ENCODE measurements around the gene ABCA3.
A peak's percentile ranks its signal among the peaks of the same experiment; 100 is the strongest.
"Not testable (repeated sequence)": the region's sequence is repeated elsewhere in the genome, so short reads cannot be mapped to it uniquely, and the experiment has no call there.

Gene ABCA3
- 14.7 to 19.5 (median 18.1) reads per million in 4 donors for total RNA-seq

DNA sequence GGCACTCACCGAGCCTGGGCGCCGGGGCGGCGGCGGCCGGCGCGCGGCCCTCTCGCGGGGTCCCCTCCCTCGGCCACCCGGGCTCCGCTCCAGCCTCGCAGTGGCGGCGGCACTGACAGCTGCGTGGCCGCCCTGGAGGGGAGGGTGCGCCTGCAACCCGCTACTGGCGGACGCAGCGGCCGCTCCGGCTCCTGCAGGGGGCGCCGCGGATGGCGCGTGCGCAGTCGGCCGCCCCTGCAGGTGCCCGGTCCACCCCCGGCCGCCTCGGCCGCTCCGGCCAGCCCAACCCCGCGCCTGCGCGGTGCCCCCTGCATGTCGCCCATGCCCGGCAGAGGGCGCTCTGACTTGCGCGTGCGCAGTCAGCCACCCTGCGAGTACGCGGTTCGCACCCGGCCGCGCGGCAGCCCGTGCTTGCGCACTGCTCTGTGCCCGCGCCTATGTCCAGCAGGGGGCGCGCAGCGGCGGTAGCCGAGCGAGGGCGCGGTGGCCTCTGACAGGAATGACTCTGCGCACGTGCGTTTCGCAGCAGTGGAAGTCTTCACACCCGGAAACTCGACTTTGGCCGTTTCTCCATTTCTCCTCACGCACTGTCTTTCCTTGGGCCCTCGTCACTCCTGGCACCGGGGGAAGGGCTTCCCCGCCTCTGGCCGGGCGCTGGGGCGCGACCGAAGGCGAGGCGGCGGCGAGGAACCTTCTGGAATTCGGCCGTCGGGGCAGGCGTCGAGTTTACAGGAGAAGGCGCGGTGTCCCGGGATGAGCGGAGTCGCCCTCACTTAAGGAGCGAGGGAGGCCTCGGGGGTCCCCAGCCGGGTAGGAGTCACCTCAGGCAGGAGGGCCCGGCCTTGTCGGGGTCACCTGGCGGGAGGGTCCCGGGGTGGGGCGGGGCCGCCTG lies at the start of gene ABCA3:
ABCA3 (minus strand) TSS at position 165 of the 892 bp plus-strand sequence. CDS start 14,262 bp downstream, outside the sequence.
- DNase-seq, result peak; percentile 83 to 96 (median 89)

DNA sequence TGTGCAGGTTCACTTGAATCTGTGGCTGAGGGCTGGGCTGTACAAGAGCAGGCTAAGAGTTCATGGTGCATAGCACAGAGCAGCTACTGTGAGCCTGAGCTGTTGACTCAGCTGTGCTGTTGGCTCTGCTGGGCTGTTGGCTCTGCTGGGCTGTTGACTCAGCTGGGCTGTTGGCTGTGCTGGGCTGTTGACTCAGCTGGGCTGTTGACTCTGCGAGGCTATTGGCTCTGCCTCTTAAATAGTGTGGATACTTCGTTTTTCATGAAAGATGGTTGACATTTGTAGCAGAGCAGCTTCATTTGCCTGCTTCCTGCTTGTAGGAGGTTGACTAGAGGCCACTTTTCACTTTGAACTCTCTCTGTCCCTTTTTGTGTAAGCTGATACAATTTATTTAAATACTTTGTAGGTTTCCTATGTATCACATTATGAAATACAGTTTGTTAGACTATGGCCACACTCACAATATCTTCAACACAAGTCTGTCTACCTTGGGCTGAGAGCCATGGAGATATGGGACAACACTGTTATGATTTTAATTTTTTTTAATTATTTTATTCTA lies 48.4 kb upstream of the ABCA3 start:
- DNase-seq, result no peak

DNA sequence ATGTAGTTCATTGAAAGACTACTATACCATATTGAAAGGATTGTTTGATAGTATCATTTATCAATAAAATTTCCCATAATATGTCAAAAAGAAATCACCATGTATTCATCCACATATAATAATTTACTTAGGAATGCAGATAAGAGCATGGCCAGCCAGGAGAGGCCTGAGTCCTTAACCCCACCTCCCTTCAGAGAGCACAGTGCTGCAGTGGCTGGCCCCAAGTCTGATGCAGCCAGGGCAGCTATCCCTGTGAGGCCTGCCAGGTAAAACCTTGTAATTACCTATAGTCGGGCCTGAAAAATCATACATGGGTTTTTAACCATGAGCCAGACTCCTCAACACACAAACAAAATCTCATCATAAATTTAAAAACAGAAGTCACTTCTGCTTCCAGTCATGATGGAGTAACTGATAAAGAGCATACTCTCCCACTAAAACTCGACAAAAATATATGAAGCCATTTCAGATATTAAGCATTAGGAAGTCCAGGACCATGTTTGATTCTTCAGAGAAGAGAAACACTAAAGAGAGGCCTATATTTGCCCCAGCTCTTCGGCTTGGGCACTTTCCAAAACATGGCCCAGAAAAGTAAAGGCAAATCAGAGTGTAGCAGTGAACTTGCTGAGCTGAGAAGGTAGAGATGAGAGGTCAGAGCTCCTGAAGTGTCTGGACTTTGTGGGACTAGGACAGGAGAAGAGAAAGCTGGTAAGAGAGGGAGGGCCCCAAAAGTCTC lies 47.8 kb upstream of the ABCA3 start:
- DNase-seq, result no peak

DNA sequence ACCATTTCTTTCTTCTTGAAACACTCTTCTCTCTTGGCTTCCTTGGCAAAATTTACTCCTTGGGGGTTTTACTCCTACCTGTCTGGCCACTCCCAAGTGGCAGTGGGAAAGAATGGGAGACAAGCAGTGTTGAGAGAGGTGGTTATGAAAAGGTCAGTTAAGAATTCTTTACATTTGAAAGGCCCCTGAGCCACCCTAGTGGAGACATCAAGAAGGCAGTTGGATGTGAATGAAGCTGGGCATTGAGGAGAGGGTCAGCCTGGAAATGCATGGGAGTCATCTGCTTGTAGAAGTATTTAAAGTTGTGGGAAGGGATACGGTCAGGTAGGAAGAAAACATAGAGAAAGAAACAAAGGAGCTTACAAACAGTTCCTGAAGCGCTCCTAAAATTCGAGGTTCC lies 46.5 kb upstream of the ABCA3 start:
- DNase-seq, result no peak

DNA sequence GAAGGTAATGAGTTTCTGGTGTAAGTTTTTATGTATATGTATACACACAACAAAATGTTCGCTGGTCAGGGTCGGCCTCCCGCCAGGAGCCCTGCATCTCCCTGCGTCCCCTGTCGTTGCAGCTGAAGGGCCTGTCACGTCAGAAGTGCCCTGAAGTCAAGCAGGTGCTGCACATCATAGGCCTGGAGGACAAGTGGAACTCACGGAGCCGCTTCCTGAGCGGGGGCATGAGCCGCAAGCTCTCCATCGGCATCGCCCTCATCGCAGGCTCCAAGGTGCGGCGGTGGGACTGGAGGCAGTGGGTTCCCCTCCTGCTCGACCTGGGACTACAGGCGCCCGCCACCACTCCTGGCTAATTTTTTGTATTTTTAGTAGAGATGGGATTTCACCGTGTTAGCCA lies 45.5 kb upstream of the ABCA3 start:
- not testable (repeated sequence) for DNase-seq

DNA sequence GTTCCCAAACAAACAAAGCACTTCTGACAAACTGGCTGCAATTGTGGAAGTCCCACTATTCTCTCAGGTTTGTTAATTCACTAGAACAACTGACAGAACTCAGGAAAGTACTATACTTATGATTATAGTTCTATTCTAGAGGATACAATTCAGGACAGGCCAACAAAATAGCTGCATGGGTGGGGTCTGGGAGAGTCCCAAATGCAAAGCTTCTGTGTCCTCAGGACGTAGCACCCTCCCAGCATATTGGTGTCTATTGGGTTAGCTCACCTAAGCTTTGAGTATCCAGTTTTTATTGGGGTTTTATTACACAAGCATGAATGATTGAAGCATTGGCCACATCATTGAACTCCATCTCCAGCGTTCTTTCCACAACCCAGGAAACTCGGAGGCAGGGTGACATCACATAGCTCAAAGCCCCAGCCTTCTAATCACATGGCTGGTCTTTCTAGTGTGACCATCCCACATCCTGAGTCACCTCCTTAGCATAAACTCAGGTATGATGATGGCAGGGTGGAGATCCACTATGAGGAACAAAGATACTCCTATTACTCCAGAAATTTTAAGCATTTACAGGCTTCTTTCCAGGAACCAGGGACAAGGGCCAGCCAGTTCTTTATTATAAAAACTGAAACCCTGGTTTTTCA lies 44.8 kb upstream of the ABCA3 start:
- no peak for DNase-seq

DNA sequence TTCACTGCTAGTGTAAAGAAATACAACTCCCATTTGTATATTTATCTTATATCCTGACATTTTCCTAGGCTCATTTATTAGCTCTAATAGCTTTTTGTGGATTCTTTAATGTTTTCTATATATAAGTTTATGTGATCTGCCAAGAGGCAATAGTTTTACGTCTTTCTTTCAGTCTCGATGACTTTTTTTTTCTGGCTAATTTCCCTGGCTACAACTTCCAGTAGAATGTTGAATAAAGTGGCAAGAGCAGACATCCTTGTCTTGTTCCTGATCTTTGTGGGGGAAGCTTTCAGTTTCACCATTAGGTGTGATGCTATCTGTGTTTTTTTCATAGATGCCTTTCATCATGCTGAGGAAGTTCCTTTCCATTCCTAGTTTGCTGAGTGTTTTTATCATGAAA lies 43.9 kb upstream of the ABCA3 start:
- DNase-seq, result no peak

DNA sequence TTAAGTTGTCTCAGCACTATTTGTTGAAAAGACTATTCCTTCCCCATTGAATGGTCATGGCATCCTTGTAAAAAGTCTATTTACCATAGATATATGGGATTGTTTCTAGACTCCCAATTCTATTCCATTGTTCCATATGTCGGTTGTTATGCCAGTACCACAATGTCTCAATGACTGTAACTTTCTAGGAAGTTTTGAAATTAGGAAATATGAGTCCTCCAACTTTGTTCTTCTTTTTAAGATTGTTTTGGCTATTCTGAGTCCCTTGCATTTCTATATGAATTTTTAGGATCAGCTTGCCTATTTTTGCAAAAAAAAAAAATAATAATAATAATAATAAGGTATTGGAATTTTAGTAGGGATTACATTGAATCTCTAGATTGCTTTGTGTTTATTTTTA lies 43.0 kb upstream of the ABCA3 start:
- DNase-seq, result no peak

DNA sequence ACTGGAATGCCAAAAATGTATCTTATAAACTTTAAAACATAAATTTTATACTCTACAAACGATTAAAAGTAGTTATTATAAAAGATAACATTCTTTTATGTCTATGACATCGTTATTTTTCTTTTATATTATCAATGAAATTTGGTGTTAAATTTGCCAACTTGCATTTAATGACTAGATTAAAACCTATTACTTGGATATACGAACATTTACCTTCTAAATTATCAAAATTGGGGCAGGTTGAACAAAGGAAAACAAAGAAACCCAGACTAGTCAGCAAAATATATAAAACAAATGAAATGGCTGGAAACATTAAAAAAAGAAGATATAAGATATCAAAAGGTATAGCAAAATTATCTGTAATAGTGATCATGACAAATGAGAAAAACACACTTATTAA lies 34.1 kb upstream of the ABCA3 start:
- DNase-seq, result no peak

DNA sequence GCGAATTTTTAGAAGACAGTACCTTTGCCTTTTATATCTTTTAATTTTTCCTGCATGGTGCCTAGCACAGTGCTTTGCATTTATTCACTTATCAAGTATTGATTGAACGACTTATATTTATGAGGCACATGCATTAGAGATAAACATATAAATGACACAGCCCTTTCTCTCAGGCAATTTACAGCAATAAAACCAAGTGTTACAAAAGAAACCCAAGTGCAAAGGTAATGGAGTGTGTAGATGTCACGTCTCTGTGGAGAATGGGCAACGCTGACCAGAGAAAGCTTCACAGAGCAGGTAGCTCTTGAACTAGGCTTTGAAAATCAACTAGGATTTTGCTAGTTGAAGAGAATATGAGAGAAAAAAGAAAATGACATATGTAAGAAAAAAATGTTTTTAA lies 32.6 kb upstream of the ABCA3 start:
- DNase-seq, result no peak

DNA sequence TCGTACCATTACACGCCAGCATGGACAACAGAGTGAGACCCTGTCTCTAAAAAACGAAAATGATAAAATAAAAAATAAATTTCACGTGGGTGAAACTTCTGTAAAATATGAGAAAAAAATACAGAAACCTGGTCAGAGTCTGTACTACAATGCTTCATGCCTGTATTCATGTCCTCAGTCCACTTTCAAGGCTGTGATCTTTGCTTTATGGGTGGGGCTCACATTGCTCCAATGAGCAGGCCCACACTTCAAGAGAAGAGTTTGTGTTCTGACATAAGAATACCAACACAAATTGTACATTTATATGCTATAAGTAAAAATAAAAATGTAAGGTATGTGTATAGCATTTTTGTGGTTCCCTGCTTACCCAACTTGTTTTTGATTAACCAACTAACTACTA lies 32.2 kb upstream of the ABCA3 start:
- no peak for DNase-seq

DNA sequence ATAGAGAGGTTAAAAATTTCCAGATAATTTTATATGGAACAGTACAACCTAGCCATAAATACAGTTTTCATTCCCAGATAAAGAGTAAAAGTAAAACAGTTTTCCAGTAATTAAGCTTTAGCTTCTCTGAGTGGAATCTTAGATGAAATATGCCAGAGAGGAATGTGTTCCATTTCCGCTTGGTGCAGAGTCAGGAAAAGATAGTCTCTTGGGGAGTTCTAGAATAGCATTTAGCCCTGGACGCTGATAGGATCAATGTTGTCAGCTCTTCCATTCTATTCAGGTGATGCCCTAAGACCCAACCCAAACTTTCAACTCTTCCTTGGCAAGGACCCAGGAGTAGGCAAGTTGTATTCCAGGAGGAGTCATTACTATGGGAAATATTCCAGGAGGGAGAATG lies 30.9 kb upstream of the ABCA3 start:
- no peak for DNase-seq

DNA sequence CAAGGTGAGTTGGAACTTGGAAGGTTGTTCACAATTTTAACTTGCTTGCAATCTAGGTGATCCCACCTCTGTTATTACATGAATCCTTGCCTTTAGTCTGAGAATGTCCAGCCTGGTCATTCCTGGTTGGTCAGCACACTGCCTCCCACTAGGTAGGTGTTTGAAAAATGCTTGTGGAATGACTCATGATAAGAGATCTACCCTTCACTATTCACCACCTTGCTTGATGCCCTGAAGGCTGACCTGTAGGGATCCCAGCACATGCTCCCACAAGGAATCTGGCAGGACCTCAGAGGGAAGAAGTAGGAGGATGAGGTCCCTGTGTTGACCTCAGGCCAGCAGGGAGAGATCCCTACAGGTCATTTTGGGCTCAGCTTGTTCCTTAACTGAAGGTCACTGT lies 30.2 kb upstream of the ABCA3 start:
- no peak for DNase-seq

DNA sequence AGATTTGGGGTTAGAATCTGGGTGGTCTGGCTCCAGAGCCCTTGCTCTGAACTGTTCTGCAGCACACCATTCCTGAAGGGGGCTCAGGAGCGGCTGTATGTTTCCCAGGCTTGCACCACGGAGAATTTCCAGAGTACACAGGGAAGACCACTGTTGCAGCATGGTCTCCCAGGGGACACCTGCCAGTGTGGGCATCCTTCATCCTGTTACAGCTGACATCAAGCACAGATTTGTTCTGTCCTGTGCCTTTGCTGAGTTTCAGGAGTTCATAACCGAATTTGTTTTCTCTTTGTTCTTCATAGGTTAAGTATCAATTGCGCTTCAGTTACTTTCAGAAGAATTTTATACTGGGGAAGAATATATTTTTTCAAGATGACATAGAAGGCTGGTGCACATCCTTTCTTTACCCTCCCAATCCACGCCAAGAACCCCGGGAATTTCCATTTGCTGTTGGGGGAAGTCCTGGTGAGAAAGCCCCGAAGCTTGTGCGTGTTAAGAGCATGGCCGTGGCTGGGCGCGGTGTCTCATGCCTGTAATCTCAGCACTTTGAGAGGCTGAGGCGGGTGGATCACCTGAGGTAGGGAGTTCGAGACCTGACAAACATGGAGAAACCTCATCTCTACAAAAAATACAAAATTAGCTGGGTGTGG lies 26.3 kb upstream of the ABCA3 start:
- no peak for DNase-seq

DNA sequence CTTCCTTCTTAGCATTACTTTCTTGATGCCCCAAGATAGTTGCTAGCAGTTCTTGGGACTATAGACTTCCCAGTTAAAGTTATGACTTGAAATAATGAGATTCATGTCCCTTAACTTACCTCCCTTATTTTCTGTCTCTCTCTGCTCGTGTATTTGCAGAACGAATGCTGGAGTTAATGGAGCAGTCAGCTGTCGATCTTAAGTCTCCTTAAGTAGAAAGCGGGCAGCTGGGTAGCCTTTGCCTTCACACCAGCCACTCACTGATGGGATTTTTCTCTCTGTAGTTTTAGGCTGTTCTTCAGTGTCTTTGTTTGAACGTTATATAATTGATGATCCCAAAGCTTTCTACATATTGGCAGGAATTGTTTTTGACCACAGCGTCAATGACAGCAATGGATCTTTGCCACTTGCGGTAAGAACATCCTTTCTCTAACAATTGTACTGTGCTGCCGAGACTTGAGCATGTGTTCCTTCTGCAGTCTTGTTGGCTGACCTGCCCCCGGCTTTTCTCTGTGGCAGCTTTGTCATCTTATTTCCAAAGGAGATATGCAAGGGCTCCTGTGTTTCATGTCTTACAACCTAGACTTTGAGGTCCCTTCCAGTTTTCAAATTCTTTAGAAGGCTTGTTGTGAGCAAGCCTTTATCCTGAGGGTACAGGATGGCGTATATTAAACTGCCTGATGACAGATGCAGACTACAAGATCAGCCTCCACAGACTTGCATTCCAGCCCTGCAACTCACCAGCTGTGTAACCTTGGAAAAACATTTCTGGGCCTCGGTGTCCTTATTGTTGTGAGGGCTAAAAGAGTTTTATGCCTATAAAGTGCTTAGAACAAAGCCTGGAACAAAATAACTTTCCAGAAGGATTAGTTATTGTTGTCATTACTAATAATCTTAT lies 25.1 kb upstream of the ABCA3 start:
- no peak for DNase-seq

DNA sequence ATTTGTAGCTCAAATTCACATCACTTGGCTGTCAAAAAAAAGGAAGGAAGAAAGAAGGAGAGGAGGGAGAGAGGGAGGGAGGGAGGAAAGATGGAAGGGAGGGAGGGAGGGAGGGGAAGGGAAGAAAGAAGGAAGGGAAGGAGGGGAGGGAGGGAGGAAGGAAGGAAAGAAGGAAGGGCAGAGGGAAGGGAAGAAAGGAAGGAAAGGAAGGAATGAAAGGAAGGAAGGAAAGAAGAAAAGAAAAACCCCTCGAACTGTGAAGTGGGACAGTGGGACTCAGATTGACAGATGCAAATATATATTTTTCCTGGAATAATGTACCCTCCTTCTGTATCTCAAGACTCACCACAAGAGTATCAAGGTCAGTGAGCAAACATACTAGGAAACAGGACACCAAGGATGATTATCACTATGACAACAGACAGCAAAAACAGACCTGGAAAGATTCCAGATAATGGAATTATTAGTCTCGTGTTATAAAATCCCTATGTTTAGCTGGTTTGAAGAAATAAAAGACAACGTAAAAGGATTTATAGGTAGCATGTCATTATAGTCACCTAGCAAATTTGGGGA lies 24.2 kb upstream of the ABCA3 start:
- DNase-seq, result no peak

DNA sequence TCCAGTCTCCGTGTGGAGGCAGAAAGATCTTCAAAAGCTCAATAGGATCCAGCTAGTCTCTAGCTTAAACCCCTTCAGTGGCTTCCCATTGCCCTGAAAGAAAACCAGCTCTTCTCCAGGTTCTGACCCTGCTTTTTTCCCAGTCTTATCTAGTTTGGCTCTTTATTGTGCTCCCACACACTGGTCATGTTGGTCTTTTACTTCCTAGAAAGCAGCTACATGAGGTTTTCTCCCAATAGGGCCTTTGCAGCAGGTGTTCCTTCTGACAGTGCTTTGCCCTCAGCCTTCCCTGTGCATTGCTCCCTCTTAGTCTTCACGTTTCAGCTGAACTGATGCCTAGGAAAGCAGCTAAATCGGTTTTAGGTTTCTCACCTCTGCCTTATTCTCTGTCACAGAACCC lies 21.7 kb upstream of the ABCA3 start:
- no peak for DNase-seq

DNA sequence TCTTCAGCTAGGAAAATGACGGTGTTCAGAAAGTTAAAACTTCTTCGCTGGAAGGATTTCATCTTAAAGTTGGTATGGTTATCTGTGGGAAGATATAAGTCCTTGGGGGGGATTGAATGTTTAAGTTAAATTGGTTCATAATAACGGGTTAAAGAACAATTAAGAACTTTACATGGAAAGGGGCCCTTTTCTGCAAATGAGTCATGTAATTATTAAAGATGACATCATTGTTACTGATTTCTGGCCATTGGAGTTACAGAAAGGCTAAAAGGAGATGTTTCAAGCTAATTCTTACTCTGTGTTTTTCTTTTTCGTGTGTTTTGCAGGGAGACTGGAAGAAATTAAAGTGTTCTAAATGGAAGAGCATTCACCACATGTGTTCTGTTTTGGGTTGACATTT lies 20.6 kb upstream of the ABCA3 start:
- DNase-seq, result no peak

DNA sequence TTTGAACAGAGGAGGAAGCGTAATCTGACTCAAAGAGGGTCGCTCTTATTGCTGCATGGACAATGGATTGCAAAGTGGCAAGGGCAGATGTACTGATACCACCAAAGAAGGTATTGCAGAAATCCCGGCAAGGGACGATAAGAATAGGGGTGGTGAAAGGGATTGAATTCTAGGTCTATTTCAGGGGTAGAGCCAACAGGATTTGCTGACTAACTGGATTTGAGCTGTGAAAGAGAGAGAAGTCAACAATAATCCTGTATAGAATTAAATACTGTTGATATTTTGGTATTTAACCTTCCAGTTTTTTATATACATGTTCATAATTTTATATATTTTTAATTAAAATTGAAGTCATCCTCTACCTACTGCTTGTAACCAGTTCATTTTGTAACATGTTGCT lies 19.4 kb upstream of the ABCA3 start:
- no peak for DNase-seq

DNA sequence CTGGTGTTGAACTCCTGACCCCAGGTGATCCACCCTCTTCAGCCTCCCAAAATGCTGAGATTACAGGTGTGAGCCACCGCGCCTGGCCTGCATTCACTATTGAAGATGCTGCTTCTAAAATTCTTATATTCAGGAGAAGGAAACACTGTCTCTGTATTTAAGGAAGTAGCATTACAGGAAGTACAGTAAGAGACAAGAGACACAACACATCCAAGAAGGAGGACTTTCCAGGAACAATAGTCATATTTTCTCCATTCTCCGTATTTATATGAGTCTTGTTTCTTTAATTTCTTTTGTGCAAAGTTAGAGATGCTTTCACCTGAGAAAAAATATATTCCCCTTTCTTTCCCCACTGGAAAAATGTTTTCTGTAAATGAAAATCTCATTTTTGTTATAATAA lies 18.3 kb upstream of the ABCA3 start:
- no peak for DNase-seq

DNA sequence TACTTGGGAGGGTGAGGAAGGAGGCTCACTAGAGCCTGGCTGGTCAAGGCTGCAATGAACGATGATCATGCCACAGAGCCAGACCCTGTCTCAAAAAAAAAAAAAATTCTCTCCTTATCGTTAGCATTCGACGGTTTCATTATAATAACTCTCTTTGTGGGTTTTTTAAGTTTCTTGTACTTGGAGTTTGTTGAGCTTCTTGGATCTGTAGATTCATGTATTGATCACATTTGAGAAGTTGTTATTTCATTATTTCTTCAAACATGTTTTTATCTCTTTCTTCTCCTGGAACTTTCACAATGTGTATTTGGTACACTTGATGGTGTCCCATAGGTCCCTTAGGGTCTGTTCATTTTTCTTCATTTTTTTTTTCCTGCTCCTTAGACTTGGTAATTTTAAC lies 16.8 kb upstream of the ABCA3 start:
- DNase-seq, result no peak
